GM23338 (cell line): Measurements from ENCODE around the gene SRSF11. TPM values are rescaled to one million over a fixed set of nuclear protein-coding genes. Genes with fewer than 3 reads are reported as not detected.

Experiments
- ATAC-seq: fragments of 200-7000 bp; cut with Tn5 transposase; 3 replicates; pipeline ENCODE4 v1.9.1; 2020
- DNase-seq: peaks from one replicate; pipeline ENCODE4 v3.0.0-alpha.2; 2015; ENCODE audit warnings: low spot score
- H2AFZ ChIP-seq: fragments of 200-600 bp; sonication (generic); 2 replicates; pipeline ENCODE4 v1.8.0; 2016; ENCODE audit warnings: antibody characterized with exemption, mild to moderate bottlenecking, moderate library complexity
- H3F3A ChIP-seq: fragments of 200-600 bp; sonication (generic); replicated peaks from 2 replicates; pipeline ENCODE4 v1.8.0; 2017; ENCODE audit warnings: antibody characterized with exemption, mixed run types, low read depth
- H3K27ac ChIP-seq: fragments of 200-600 bp; sonication (generic); 2 replicates; pipeline ENCODE4 v1.6.1; 2016; ENCODE audit warnings: low read depth
- H3K27me3 ChIP-seq: fragments of 200-600 bp; sonication (generic); 2 replicates; pipeline ENCODE4 v1.8.0; 2016; ENCODE audit warnings: mild to moderate bottlenecking, mixed run types, moderate library complexity; ENCODE audit not compliant: insufficient read depth
- H3K36me3 ChIP-seq: fragments of 200-600 bp; sonication (generic); 2 replicates; pipeline ENCODE4 v1.8.0; 2016; ENCODE audit warnings: mild to moderate bottlenecking; ENCODE audit not compliant: insufficient read depth
- H3K4me1 ChIP-seq: fragments of 200-600 bp; sonication (generic); 2 replicates; pipeline ENCODE4 v1.8.0; 2016; ENCODE audit warnings: mild to moderate bottlenecking, moderate library complexity; ENCODE audit not compliant: insufficient read depth
- H3K4me2 ChIP-seq: fragments of 200-600 bp; sonication (generic); 2 replicates; pipeline ENCODE4 v1.7.1; 2017; ENCODE audit warnings: mixed run types
- H3K4me3 ChIP-seq: fragments of 200-600 bp; sonication (generic); 2 replicates; pipeline ENCODE4 v1.6.1; 2016; ENCODE audit warnings: mixed run types
- H3K79me2 ChIP-seq: fragments of 200-600 bp; sonication (generic); replicated peaks from 2 replicates; pipeline ENCODE4 v1.8.0; 2017; ENCODE audit warnings: mild to moderate bottlenecking; ENCODE audit not compliant: insufficient read depth
- H3K9me2 ChIP-seq: fragments of 200-600 bp; sonication (generic); 2 replicates; pipeline ENCODE4 v1.8.0; 2017; ENCODE audit not compliant: insufficient read depth
- H4K20me1 ChIP-seq: fragments of 200-600 bp; sonication (generic); replicated peaks from 2 replicates; pipeline ENCODE4 v1.8.0; 2017; ENCODE audit warnings: mild to moderate bottlenecking; ENCODE audit not compliant: insufficient read depth
- H3K27ac Mint-ChIP-seq: 2 replicates; pipeline ENCODE4 v1.8.0; 2020; ENCODE audit warnings: inconsistent platforms, mild to moderate bottlenecking, moderate library complexity, mixed read lengths
- H3K27me3 Mint-ChIP-seq: 3 replicates; pipeline ENCODE4 v1.8.0; 2022; ENCODE audit warnings: low read depth, mild to moderate bottlenecking, moderate library complexity, mixed read lengths, inconsistent platforms; ENCODE audit not compliant: insufficient read depth, poor library complexity
- H3K36me3 Mint-ChIP-seq: 3 replicates; pipeline ENCODE4 v1.8.0; 2021; ENCODE audit warnings: low read depth, mild to moderate bottlenecking, inconsistent platforms, moderate library complexity, mixed read lengths
- H3K4me1 Mint-ChIP-seq: 3 replicates; pipeline ENCODE4 v1.8.0; 2020; ENCODE audit warnings: mild to moderate bottlenecking, inconsistent platforms, mixed read lengths
- H3K4me3 Mint-ChIP-seq: 3 replicates; pipeline ENCODE4 v1.8.0; 2021; ENCODE audit warnings: moderate library complexity, mild to moderate bottlenecking, inconsistent platforms, mixed read lengths
- H3K9me3 Mint-ChIP-seq: 3 replicates; pipeline ENCODE4 v1.8.0; 2020; ENCODE audit warnings: moderate library complexity, mild to moderate bottlenecking, inconsistent platforms, mixed read lengths
- CTCF ChIP-seq, 2 experiments: fragments of 200-600 bp in 1 of 2; sonication (generic) in 1 of 2; conservative IDR thresholded peaks; 2 replicates each; pipeline versions ENCODE4 v1.5.1 to v1.6.1; 2016 to 2017; ENCODE audit warnings: antibody characterized with exemption in 2 of 2, low read depth in 2 of 2, mild to moderate bottlenecking in 2 of 2, moderate library complexity in 1 of 2
- NANOG ChIP-seq: IDR thresholded peaks from 2 replicates; pipeline ENCODE4 v1.6.1; 2016; ENCODE audit warnings: antibody characterized with exemption, borderline replicate concordance
- POLR2AphosphoS5 ChIP-seq: IDR thresholded peaks from 2 replicates; pipeline ENCODE4 v1.6.1; 2016; ENCODE audit warnings: antibody characterized with exemption, low read depth
- ZNF331 ChIP-seq: fragments of 250-450 bp; sonication (Bioruptor Pico); IDR thresholded peaks from 2 replicates; pipeline ENCODE4 v1.5.0; 2020; ENCODE audit warnings: low read depth, mild to moderate bottlenecking, moderate library complexity
- polyA plus RNA-seq: library from polyadenylated mRNA; unstranded; fragments of >200 nt; fragmentation: Nextera tagmentation; extraction: Ambion mirVana; gene quantifications from 2 replicates; pipeline ENCODE4 v1.2.1, GENCODE V29; 2016
- total RNA-seq: library from RNA; depleted of rRNA; stranded (reverse); fragments of >200 nt; shearing (Covaris generic); gene quantifications from 2 replicates; pipeline ENCODE4 v1.2.3, GENCODE V29; 2014
- TF ChIP-seq, protein P1 (sequence below): IDR thresholded peaks from one replicate; pipeline ENCODE4 v1.6.1; 2018; ENCODE audit warnings: antibody characterized with exemption; ENCODE audit not compliant: unreplicated experiment

The SRSF11 gene
- total and polyA plus RNA-seq, 2 experiments from 2014 or later, result 182 to 372 TPM

GRCh38 chr1:70239940-70240339 is 18.8 kb downstream of the SRSF11 start (continued):
- TF ChIP-seq, protein P1, sequence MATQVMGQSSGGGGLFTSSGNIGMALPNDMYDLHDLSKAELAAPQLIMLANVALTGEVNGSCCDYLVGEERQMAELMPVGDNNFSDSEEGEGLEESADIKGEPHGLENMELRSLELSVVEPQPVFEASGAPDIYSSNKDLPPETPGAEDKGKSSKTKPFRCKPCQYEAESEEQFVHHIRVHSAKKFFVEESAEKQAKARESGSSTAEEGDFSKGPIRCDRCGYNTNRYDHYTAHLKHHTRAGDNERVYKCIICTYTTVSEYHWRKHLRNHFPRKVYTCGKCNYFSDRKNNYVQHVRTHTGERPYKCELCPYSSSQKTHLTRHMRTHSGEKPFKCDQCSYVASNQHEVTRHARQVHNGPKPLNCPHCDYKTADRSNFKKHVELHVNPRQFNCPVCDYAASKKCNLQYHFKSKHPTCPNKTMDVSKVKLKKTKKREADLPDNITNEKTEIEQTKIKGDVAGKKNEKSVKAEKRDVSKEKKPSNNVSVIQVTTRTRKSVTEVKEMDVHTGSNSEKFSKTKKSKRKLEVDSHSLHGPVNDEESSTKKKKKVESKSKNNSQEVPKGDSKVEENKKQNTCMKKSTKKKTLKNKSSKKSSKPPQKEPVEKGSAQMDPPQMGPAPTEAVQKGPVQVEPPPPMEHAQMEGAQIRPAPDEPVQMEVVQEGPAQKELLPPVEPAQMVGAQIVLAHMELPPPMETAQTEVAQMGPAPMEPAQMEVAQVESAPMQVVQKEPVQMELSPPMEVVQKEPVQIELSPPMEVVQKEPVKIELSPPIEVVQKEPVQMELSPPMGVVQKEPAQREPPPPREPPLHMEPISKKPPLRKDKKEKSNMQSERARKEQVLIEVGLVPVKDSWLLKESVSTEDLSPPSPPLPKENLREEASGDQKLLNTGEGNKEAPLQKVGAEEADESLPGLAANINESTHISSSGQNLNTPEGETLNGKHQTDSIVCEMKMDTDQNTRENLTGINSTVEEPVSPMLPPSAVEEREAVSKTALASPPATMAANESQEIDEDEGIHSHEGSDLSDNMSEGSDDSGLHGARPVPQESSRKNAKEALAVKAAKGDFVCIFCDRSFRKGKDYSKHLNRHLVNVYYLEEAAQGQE, result no peak

GRCh38 chr1:70247122-70247521 is 25.9 kb downstream of the SRSF11 start:
- ATAC-seq (no peak), DNase-seq (no peak)
- Mint-ChIP-seq H3K27me3 (no peaks in the 10 kb centered on the region), H3K9me3 (no peaks in the 10 kb centered on the region), H3K4me3 (no peak overlapping the region), H3K36me3 (peaks cover 92% of the 10 kb centered on the region), H3K27ac (no peak overlapping the region), H3K4me1 (no peaks in the 10 kb centered on the region)
- H3K4me1 ChIP-seq, result no peaks in the 10 kb centered on the region
- peaks cover 97% of the 10 kb centered on the region for H3K36me3 ChIP-seq
- H3K4me2 ChIP-seq, result no peak overlapping the region
- 0 out of 2 replicates have a peak, but pooled peaks cover 5% of the 10 kb centered on the region for H4K20me1 ChIP-seq
- H2AFZ ChIP-seq, result no peak overlapping the region
- H3K9me2 ChIP-seq, result no peaks in the 10 kb centered on the region
- no peaks in the 10 kb centered on the region; the same call in 1 of the 2 replicates for H3K79me2 ChIP-seq
- no peak overlapping the region for H3K27ac ChIP-seq
- no peaks in the 10 kb centered on the region for H3K27me3 ChIP-seq
- H3K4me3 ChIP-seq, result no peak overlapping the region
- TF ChIP-seq CTCF (conservative IDR thresholded peaks at IDR 0.05; ENCODE audit: low read depth in 2 of 2) (no peak), POLR2AphosphoS5 (no peak), NANOG (no peak)
- no peaks in the 10 kb centered on the region for H3F3A ChIP-seq

DNA sequence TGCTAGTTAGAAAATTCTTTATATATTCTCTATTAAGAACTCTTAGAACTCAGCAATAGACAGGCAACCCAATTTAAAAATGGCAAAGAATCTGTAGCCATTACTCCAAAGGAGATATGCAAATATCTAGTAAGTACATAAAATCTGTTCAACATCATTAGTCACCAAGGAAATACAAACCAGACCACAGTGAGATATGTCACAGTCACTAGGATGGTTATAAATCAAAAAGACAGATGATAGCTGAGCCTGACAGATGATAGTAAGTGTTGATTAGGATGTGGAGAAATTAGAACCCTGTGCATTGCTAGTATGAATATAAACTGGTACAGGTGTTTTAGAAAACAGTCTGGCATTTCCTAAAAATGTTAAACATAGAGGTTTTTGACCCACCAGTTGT is 26.6 kb downstream of the SRSF11 start:
- Mint-ChIP-seq H3K27me3 (no peaks in the 10 kb centered on the region), H3K27ac (no peak overlapping the region), H3K9me3 (no peaks in the 10 kb centered on the region), H3K4me1 (no peaks in the 10 kb centered on the region), H3K36me3 (peaks cover 86% of the 10 kb centered on the region), H3K4me3 (no peak overlapping the region)
- no peaks in the 10 kb centered on the region for H3K27me3 ChIP-seq
- no peak overlapping the region for H2AFZ ChIP-seq
- no peaks in the 10 kb centered on the region; the same call in 1 of the 2 replicates for H3K79me2 ChIP-seq
- no peak overlapping the region for H3K4me3 ChIP-seq
- H3K9me2 ChIP-seq, result no peaks in the 10 kb centered on the region
- H3K27ac ChIP-seq, result no peak overlapping the region
- no peaks in the 10 kb centered on the region for H3F3A ChIP-seq
- no peak for ATAC-seq
- H4K20me1 ChIP-seq, result 0 out of 2 replicates have a peak, but pooled peaks cover 5% of the 10 kb centered on the region
- no peak overlapping the region for H3K4me2 ChIP-seq
- no peaks in the 10 kb centered on the region for H3K4me1 ChIP-seq
- no peak for DNase-seq
- H3K36me3 ChIP-seq, result peaks cover 91% of the 10 kb centered on the region
- TF ChIP-seq, protein P1, result no peak
- no peak for TF ChIP-seq ZNF331 (CRISPR knock-in tag)
